Fibroblast of mammary gland (primary cell): Measurements from ENCODE around the gene JAG2.

Experiments used
- DNase-seq: peaks from one replicate; pipeline ENCODE4 v3.0.0-alpha.2; 2010; ENCODE audit warnings: low read depth
- H3K4me3 ChIP-seq: 2 replicates; pipeline ENCODE4 v1.5.1; 2011; ENCODE audit warnings: low read depth, mild to moderate bottlenecking, low read length, moderate library complexity; ENCODE audit not compliant: control insufficient read depth
- CTCF ChIP-seq: conservative IDR thresholded peaks from 2 replicates; pipeline ENCODE4 v1.5.1; 2011; ENCODE audit warnings: low read depth, low read length, inconsistent platforms; ENCODE audit not compliant: control insufficient read depth, insufficient read depth

JAG2 gene

GRCh38 chr14:105172476-105172875, 3.9 kb upstream of the JAG2 start:
- DNase-seq, result no peak
- no peak for TF ChIP-seq CTCF

GRCh38 chr14:105171004-105171673, 2.6 kb upstream of the JAG2 start:
- no peak for TF ChIP-seq CTCF
- no peak for DNase-seq
- no peak overlapping the region for H3K4me3 ChIP-seq

More at GRCh38 chr14:105172476-105172875, 3.9 kb upstream of the JAG2 start:
- H3K4me3 ChIP-seq, result no peak overlapping the region

DNA sequence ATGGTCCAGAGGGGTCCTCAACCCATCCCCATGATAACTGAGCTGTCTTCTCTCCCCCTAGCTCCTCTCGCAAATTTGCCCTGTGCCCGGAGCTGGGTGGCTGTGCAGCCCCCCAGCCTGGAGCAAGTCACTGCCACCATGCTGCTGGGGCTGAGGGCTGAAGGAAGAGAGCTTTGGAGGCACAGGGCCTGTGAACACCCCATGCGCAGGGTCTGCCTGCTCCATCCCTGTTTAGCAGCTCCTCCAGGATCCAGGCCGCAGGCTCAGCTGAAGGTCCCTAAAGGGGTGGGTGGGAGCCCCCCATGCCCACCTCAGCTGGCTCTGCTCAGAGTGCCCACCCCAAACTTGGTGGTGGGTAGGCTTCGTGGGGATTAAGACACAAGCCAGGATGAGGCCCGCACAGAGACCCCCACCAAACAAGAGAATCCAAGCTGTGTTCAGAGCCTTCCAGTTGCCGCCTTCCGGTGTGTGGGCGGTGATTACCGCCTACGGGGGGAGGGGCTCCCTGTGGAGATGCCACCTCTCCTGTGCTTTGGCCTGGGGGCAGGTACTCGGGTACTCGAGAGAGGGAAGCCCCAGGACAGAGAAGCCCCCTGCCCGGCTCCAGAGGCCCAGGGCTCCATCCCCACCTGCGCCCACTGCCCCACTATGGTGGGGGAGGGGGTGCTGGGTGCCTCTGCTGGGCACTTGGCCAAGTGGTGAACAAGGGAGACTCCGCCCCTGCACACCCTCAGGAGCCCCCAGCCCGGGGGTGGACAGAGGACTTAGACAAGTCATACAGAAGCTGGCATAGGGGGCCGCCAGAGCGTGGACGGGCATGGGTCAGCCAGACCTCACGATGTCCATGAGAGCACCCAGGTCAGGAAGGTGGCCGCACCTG, 1.4 kb upstream of the JAG2 start:
- no peak for DNase-seq
- no peak for TF ChIP-seq CTCF
- no peak overlapping the region for H3K4me3 ChIP-seq

DNA sequence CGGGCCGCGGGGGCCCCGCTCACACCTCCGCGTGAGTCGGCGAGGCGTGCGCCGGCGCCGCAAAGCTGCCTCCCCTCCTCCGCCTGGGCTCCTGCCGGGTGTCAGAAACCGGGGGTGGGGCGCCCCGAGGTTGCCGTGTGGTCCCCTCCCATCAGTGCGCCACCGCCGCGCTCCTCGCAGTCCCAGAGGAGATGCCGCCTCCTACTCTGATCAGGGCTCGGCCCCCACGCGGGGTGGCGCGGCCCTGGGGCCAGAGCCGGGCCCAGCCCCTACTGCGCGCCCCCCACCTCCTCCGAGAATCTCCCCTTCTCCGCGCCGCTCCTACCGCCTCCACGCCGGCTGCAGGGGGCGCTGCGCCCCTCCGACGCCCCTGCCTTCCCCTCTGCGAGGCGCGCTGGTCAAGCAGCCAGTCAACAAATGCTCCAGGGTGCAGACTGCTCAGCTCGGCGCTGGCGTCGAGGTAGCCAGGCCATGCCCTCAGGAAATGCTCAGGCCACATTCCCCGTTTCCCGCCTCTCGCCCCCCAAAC, 467 bp upstream of the JAG2 start:
- H3K4me3 ChIP-seq, result no peak overlapping the region
- DNase-seq, result no peak
- TF ChIP-seq CTCF, result peak; percentile 23

DNA sequence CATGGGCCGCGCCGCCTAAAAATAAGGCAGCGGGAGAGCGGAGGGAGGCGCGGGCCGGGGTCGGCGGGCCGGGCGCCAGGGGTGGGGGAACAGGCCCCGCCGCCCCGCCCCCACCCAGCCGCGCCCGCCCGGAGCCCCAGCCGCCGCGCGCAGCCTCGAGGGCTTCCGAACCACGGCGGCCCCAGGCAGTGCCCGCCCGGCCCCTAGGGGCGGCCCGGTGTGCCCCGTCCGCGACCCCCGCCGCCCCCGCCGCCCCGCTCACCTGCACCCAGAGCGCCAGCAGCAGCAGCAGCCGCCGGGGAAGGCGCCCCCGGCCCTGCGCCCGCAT, 519 bp downstream of the JAG2 start:
- no peak overlapping the region for H3K4me3 ChIP-seq
- DNase-seq, result no peak
- no peak for TF ChIP-seq CTCF

GRCh38 chr14:105167303-105168092, 1.1 kb downstream of the JAG2 start:
- DNase-seq, result no peak
- no peak overlapping the region for H3K4me3 ChIP-seq
- TF ChIP-seq CTCF, result no peak
